COLO668 (cell line): ENCODE results near the gene PDE4B.
"Not testable (repeated sequence)": the region's sequence is repeated elsewhere in the genome, so short reads cannot be mapped to it uniquely, and the experiment has no call there.

ENCODE experiments used
- DNase-seq: peaks from one replicate; lab custom pipeline; 2025; ENCODE audit not compliant: unreplicated experiment; lab: John Stamatoyannopoulos, UW

The PDE4B gene

GRCh38 chr1:66044912-66045311, 252.2 kb downstream of the PDE4B start:
- no peak for DNase-seq

GRCh38 chr1:66046415-66046814, 253.7 kb downstream of the PDE4B start:
- DNase-seq: no peak

GRCh38 chr1:66048011-66048410, 255.3 kb downstream of the PDE4B start:
- DNase-seq: no peak

- DNase-seq: no peak
Measured at GRCh38 chr1:66050123-66050522, 257.4 kb downstream of the PDE4B start.

GRCh38 chr1:66050633-66051032, 257.9 kb downstream of the PDE4B start:
- DNase-seq: no peak

GRCh38 chr1:66055092-66055491, 262.4 kb downstream of the PDE4B start:
- DNase-seq: no peak

- DNase-seq: not testable (repeated sequence)
Measured at GRCh38 chr1:66057448-66057847, 264.8 kb downstream of the PDE4B start.

GRCh38 chr1:66058558-66058957, 265.9 kb downstream of the PDE4B start:
- no peak for DNase-seq

GRCh38 chr1:66067219-66067618, 274.5 kb downstream of the PDE4B start:
- DNase-seq: not testable (repeated sequence)

- no peak for DNase-seq
Measured at GRCh38 chr1:66069976-66070876, 277.5 kb downstream of the PDE4B start.

- DNase-seq: no peak
Measured at GRCh38 chr1:66073388-66073787, 280.7 kb downstream of the PDE4B start.

GRCh38 chr1:66074147-66074546, 281.5 kb downstream of the PDE4B start:
- no peak for DNase-seq

- DNase-seq: no peak
Measured at GRCh38 chr1:66078412-66078811, 285.7 kb downstream of the PDE4B start.

- DNase-seq: no peak
Measured at GRCh38 chr1:66083003-66083402, 290.3 kb downstream of the PDE4B start.

GRCh38 chr1:66084442-66084841, 291.7 kb downstream of the PDE4B start:
- no peak for DNase-seq

- no peak for DNase-seq
Measured at GRCh38 chr1:66085600-66085999, 292.9 kb downstream of the PDE4B start.

GRCh38 chr1:66088787-66089186, 296.1 kb downstream of the PDE4B start:
- DNase-seq: no peak

GRCh38 chr1:66090859-66091457, 298.3 kb downstream of the PDE4B start:
- DNase-seq: no peak

- no peak for DNase-seq
Measured at GRCh38 chr1:66095190-66095589, 302.5 kb downstream of the PDE4B start.

GRCh38 chr1:66100959-66101358, 308.3 kb downstream of the PDE4B start:
- not testable (repeated sequence) for DNase-seq

GRCh38 chr1:66104076-66104475, 311.4 kb downstream of the PDE4B start:
- not testable (repeated sequence) for DNase-seq

GRCh38 chr1:66108624-66109023, 315.9 kb downstream of the PDE4B start:
- no peak for DNase-seq
